DND-41 (cell line): Measurements from ENCODE around the gene FBXO3.
"Not testable (repeated sequence)": the region's sequence is repeated elsewhere in the genome, so short reads cannot be mapped to it uniquely, and the experiment has no call there.

Experiments
- EZH2 ChIP-seq: IDR thresholded peaks from 3 replicates; pipeline ENCODE4 v1.6.1; 2012; ENCODE audit warnings: borderline replicate concordance, low read depth, mild to moderate bottlenecking, moderate library complexity, low read length, inconsistent platforms; ENCODE audit not compliant: severe bottlenecking
- TF ChIP-seq, protein P1 (sequence below): IDR thresholded peaks from 2 replicates; pipeline ENCODE4 v1.5.1; 2012; ENCODE audit warnings: borderline replicate concordance, low read length, moderate library complexity, mild to moderate bottlenecking; ENCODE audit not compliant: poor library complexity, severe bottlenecking; ENCODE audit errors: extremely low read depth

DNA sequence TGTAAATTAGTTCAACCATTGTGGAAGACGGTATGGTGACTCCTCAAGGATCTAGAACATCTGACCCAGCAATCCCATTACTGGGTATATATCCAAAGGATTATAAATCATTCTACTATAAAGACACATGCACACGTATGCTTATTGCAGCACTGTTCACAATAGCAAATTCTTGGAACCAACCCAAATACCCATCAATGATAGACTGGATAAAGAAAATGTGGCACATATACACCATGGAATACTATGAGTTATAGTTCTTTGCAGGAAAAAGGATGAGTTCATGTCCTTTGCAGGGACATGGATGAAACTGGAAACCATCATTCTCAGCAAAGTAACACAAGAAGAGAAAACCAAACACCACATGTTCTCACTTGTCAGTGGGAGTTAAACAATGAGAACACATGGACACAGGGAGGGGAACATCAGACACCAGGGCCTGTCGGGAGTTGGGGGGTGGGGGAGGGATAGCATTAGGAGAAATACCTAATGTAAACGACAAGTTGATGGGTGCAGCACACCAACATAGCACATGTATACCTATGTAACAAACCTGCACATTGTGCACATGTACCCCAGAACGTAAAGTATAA is 45.2 kb downstream of the FBXO3 start:
- not testable (repeated sequence) for TF ChIP-seq EZH2
- TF ChIP-seq, protein P1, sequence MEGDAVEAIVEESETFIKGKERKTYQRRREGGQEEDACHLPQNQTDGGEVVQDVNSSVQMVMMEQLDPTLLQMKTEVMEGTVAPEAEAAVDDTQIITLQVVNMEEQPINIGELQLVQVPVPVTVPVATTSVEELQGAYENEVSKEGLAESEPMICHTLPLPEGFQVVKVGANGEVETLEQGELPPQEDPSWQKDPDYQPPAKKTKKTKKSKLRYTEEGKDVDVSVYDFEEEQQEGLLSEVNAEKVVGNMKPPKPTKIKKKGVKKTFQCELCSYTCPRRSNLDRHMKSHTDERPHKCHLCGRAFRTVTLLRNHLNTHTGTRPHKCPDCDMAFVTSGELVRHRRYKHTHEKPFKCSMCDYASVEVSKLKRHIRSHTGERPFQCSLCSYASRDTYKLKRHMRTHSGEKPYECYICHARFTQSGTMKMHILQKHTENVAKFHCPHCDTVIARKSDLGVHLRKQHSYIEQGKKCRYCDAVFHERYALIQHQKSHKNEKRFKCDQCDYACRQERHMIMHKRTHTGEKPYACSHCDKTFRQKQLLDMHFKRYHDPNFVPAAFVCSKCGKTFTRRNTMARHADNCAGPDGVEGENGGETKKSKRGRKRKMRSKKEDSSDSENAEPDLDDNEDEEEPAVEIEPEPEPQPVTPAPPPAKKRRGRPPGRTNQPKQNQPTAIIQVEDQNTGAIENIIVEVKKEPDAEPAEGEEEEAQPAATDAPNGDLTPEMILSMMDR: not testable (repeated sequence)
